SIG-M5 treated with dmso at 0.1 percent for 504 hours (cell line): ENCODE measurements around the gene PXMP2.

Source experiments
- DNase-seq: peaks from one replicate; lab custom pipeline; 2025; ENCODE audit not compliant: unreplicated experiment; lab: John Stamatoyannopoulos, UW

Gene PXMP2

DNA sequence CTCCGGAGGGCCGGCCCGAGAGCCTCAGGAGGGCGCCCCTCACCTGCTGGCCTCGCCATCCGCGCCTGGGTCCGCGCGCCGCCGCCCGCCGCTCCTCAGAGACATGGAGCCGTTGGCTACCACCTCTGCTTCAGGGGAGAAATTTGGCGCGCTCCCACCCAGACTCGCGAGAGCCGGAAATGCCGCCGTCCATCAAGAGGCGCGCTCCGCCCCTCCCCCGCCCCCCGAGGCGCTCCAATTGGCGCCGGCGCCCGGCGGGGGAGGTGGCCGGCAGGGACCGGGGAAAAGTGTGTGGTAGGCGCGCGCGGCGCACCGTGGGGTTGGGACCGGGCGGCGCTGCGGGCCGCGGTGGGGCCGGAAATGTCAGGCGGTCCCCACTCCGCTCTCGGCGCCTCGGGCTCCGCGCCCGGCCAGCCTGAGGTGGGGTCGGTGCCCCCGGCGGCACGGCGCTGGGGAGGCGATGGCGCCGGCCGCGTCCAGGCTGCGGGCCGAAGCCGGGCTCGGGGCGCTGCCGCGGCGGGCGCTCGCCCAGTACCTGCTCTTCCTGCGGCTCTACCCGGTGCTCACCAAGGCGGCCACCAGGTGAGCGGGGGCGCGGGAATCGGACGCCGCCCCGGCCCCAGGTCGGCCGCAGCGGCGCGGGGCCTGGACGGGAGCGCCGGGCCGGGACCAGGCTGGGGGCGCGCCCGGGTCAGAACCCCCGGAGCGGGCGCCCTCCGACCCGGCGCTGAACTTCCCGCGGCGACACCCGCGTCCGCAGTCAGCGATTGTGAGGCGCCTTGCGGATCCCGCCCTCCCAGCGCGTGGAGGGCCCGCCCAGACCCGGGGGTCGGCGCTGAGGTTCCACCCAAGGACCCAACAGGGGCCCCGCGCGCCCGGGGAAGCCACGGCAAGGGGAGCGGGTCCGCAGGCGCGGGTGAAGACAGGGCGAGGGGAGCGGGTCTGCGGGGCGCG lies at the start of gene PXMP2, which contains the start of gene POLE:
Gene PXMP2 (plus strand): TSS at position 377 of the 954 bp plus-strand sequence. CDS start 84 bp downstream, at position 461.
Gene POLE (minus strand): TSS at position 132 of the 954 bp plus-strand sequence. CDS start 27 bp downstream, at position 105.
- DNase-seq = peak; percentile 94

DNA sequence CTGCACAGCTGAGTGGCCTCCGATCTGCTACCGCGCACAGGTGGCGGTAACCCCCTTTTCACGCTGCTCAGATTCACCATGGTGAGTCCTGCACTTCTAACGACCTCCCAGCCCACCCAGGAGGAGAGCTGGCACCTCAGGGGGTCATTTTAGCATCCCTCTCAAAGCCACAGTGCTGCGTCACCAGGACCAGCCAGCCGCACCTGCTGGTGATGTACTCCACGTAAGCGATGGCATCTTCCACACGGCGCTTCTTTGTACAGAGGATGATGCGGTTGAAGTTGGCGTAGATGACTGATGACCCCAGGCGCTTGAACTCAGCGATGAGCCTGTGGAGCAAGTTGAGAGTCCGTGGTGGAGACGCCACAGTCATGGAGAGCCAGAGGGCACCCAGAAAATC lies 49.6 kb upstream of the PXMP2 start:
- no peak for DNase-seq

DNA sequence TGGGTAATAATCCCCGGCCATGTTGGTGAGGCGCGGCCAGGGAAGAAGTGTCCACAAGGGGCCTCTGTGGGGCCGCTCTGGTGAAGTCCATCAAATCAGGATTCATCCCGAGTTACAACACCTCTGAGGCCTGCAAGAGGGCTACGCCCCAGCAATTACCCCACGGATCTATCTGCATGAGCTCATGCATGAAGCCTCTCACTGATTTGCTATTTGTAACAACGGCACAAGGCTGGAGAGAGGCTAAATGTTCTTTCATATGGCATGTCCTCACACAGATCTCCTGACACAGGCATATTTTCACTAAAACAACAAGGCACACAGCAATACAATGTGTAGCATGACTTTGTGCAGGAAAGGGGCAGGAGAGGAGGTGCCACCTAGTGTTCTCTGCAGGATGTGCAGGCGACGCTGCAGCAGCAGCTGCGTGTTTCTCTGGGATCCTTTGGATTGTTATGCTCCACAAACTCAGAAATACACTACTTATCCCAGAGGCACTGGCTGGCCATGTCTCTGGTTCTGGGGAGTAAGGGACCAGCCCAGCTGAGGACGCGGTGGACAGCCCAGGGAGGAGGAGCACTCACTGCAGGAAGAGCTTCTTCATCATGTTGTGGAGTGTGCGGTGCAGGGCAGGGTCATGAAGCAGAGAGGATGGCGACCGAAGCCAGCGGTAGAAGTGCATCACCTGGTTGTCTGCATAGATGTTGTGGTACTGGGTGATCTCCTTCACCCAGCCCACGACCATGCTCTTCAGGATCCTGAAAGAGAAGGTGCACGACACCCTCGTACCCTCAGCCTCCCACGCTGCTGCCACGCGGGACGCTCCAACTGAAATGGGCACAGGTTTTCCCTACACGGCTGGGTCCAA lies 48.6 kb upstream of the PXMP2 start:
- peak; percentile 42 for DNase-seq

GRCh38 chr12:132639956-132640520 lies 47.3 kb upstream of the PXMP2 start:
- DNase-seq = no peak

DNA sequence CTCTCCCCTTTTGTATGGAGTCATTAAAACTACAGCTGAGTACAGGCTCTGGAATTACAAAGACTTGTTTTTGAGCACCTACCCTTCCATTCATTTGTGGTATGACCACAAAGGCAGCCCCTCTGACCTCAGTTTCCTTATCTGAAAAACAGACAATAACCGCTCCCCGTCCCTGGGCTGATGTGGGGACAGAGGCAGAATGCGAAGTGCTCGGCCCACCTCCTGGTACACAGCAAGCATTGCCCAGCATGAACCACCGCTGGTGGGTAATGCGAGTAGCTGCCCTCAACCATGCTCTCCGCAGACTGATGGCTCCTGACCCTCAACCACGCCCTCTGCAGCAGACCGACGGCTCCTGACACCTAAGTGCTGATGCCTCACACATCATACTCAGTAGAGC lies 46.5 kb upstream of the PXMP2 start:
- DNase-seq = no peak

DNA sequence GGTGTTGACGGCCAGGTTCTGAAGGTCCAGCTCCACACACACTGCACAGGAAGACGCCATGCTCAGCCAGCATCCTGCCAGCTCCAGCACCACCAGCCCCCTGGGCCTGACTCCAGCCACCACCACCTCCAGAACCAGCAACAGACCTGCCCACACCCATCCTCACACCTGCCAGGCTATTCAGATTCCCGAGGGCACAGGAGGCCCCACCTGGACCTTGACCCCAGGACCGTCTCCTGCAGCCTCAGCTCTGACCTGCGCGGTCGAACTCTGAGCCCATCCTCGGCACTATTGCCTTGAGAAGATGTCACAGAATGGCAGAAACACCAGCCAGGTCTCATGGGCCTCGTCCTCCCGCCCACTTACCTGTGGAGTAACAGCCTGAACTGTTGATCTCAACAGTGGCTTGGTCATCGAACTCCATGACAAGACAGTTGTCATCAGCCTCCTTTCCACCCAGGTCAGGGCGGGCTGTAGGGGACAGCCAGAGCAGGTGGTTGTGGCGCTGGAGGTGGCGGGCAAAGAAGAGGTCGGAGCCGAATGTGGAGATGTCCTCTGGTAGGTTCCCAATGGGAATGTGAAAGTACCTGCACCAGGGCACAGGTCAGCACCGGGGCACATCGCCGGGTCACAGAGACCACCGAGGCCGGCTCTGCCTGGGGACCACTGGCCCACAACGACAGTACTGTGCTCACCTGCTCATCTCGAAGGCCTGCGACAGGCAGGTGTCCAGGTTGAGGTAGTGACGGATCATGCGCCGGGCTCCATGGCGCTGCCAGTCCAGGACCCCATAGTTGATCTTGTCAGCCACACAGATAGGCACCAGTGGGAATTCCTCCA lies 45.4 kb upstream of the PXMP2 start:
- no peak for DNase-seq

DNA sequence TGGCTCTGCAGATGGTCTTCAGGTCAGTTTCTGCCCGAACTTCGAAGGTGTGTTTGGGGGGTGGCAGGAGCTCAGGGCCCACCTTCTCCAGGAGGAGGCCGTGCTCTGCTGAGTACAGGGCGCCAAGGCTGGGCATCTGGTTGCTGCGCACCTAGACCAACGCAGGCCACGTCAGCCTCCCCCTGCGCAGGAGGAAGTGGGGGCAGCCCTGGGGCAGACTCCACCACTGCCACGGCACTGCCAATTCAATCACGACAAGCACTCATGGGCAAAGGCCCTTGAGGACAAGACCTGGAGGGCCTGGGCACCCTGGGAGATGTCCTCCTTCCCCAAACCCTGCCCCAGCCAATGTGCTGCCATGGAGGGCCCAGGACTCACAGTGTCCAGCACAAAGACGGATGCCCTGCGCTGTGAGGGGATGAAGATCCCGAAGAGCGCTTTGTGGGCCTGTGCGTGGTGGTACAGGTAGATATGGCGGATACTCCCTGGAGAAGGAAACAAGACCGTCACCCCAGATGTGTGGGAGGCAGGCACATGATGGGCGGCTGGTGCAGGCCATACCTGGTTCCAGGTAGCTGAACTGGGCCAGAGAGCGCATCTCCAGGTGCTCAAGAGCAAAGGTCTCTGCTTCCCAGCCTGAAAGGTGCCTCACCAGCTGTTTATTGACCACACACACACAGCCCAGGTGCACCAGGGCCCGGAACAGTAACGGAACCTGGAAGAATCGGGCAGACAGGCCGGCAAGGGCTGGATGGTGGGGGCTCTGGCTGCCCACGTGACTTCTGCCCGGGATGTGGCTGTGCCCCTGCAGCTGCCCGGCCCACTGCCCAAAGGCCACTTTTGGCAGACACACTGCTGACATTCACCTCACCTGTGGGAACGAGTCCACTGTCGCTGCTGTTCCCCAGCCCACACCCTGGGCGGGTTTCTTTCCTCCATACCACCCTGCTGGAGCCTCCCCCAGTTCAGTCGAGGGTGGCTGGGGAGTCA lies 44.2 kb upstream of the PXMP2 start:
- DNase-seq = no peak

- DNase-seq = no peak
Measured at GRCh38 chr12:132646850-132647249, 40.5 kb upstream of the PXMP2 start.

DNA sequence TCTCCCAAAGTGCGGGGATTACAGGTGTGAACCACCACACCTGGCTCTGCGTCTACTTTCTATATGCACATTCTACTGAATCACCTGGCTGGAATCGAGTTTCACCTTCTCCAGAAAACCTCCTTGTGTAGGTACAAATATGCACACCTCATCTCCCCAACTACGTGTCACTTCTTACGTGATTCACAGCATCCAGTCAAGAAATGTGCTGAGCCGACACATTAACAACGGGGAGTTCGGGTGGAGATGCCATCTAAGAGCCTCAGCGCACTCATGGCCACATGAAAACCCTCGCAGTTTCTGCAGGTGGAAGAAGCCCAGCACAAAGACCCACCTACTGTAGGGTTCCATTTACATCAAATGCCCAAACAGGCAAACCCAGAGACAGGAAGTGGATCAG lies 39.5 kb upstream of the PXMP2 start:
- DNase-seq = no peak

DNA sequence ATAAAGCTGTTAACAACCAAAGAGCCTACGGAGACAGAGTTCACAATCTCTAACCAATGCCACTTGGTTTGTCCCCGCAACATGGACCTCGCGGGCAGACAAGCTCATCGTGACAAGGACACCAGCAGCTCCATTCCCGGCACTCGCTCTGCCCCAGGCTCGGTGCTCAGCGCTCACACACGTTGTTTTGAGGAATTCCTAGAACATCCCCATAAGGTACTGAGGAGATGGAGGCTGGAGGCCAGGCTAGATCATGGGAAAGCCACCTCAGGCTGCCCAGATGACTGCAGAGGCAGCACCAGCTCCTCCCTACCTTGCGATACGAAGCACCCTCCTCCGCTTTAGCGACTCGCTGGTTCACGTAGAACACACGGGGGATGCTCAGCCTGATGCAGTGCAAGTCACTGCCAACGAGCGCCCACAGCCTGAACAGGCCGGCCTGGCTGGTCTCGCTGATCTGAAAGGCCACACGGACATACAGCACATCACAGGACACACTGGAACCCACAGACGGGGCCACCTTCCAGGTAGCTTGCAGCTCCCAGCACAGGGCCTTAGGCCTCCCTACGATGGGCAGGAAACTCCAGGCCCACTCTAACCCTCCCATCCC lies 38.7 kb upstream of the PXMP2 start:
- DNase-seq = no peak

GRCh38 chr12:132649226-132649945 lies 38.0 kb upstream of the PXMP2 start:
- no peak for DNase-seq

DNA sequence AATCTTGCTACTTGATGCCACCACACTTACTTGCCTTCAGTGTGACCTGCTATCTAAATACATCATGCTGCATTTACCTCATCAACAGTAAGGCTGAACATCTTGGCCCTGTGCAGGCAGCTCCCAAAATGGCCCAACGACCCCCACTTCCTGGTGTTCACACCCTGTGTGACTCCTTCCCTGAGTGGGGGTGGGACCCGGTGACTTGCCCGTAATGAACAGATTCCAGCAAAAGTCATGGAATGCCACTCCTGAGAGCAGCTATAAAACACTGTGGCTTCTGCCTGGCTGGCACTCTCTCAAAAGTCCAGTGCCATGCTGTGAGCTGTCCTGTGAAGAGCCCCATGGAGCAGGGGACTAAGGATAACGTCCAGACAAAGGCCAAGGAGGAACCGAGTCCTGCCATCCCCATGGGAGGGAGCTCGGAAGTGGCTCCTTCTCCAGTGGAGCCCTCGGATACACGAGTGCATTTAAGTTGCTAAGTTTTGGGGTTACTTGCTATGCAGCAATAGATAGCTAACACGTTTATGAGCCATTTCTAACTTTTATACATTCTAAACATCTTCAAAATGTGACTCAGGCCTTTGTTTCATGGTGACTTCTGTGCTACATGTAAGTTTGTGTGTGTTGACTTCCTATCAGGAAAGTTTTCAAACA lies 35.8 kb upstream of the PXMP2 start:
- peak; percentile 88 for DNase-seq

DNA sequence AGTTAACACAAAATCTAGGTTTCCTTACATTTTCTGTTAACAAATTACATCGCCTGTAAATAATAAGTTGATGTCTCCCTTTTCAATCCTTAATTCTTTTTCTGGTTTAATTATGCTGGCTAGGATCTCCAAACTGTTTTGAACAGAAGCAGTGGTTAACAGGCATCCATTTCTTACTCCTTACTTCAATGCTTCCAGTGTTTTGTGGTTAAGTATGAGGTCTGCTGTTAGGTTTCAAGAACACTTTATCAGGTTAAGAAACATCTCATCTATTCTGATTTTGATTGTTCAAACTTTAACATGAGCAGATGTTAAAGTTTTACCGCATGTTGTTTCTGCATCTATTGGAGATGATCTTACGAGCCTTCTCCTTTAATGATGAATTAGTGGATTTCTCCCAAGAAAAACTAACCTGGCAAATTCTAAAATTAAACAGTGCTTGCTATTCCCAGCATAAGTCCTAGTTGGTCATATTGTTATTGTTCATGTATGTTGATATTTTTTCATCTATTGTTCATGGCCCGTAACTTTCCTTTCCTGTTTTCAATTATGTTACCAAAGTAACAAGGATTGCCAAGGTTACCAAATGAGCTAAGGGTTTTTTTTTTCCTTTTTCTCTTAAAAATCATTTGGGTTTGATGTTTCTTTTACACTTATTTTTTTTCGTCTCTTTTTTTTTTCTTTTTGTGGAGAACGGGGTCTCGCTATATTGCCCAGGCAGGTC lies 33.7 kb upstream of the PXMP2 start:
- DNase-seq = no peak

DNA sequence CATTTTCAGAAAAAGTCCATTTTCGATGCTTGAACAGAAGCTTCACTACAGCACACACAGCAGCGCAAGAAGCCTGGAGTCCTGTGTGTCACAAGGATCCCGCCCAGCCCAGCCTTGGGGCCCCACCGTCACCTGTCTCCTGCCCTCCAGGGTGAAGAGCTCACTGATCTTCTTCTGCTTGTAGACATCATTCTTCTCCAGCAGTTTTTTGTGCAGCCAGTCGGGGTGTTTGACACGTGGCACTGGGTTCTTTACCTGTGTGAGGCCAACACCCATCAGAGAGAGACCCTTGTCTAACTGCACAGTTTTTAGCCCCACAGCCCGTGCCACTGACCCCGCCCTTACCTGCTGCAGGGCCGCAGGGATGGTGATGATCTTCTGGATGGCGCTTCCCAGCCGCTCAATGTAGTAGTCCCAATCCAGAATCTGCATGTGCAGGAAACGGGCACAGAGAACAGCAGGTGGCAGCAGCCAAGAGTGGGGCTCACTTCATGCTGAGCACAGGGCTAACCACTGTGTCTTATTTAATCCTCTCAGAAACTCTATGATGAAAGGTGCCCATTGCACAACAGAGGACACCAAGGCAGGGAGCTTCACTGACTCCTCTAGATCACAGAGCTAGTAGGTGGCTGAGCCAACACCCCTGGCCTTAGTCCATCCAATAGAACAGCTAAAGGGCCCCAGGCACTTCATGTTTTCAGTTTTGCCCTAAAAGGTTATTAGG lies 30.2 kb upstream of the PXMP2 start:
- peak; percentile 31 for DNase-seq

DNA sequence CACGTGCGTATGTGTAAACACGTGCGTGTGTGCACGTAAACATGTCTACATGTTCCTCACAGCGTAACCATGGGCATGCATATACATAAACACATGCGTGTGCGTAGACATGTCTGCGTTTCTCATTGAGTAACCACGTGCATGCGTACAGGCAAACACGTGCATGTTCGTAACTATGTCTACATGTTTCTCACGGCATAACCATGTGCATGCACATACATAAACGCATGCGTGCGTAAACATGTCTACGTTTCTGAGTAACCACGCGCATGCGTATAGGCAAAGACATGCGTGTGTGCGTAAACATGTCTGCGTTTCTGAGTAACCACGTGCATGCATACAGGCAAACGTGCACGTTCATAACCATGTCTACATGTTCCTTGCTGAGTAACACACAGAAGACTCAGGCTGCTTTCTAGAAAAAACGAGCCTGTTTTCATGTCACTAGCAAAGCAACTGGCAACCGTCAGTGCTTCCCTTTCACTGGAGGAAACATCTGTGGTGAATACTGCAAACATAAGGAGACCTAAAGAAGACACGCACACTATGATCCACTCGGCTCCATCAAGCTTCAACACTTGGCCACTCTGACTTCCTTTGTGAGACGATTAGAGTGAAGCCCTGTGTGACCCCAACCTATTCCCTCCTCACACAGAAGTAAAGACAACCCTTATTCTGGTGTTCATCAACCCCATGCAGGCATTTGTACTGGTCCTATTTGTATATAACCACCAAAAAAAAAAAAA lies 29.1 kb upstream of the PXMP2 start:
- DNase-seq = no peak

DNA sequence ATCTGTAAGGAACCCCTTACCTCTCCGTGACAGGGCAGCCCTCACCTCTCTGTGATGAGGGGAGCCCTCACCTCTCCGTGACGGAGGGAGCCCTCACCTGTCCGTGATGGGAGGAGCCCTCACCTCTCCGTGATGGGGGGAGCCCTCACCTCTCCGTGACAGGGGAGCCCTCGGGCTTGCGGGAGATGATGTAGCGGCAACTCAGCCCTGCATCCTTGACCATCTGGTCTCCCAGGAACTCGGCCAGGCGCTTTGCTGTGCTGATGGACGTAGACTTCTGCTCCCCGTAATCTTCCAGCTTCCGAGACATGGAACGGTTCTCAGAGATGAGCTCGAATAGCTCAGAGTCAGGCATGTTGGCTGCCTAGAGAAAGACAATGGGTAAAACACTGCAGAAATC lies 28.2 kb upstream of the PXMP2 start:
- no peak for DNase-seq
